ENCODE results near the gene FBN1.

The FBN1 gene

DNA sequence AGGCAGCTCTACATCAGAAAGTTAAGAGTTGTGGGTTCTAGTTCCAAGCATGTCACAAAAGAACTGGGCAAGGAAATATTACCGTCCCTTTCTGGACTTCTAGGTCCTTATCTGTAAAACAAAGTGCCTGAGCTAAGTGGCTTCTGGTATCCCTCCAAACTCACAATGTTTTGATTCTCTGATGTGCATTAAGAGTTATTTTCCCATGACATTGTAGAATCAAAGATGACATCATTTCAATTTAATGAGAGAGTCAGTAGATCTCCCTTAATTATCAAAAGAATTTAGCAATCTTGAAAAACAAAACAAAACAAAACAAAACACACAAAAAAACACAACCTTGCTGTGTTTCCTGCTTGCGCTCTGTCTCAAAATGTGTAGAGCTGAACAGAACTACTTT is 225.6 kb downstream of the FBN1 start:
- no peak for DNase-seq

DNA sequence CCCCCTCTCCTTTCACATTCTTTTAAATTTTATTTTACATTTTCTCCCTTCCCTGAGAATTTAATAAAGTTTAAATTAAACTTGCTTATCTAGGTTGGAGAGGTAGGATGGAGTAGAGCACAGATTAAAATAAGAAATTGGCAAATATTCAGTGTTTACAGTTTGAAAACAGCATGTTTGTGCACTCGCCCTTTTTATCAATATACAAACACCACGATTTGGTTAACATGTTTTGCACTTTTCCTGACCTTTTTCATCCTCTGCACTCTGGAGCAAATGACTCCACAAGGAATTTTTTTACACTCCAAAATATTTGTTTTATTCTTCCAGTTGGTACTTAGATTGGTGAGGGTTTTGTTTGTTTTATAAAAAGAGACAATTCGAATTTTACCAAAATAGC is 227.2 kb downstream of the FBN1 start:
- DNase-seq: no peak

DNA sequence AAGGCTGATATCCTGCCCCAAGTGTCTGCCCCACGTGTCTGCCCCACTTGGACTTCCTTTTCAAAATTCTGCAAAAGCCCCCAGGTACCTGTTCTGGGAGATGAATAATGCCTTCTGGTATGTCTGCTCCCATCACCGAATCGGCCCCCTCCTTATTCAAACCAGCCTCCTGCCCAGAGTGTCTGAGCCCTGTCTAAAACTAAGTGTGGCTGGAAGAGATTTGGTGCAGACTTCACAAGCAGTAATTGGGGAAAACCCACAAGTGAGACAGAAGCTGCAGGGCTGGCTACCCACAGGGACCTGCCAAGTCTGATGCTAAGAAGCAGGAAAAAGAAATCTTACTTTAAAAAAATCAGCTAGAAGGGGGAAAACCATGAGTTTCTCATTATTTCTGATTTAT is 229.2 kb downstream of the FBN1 start:
- DNase-seq: no peak

DNA sequence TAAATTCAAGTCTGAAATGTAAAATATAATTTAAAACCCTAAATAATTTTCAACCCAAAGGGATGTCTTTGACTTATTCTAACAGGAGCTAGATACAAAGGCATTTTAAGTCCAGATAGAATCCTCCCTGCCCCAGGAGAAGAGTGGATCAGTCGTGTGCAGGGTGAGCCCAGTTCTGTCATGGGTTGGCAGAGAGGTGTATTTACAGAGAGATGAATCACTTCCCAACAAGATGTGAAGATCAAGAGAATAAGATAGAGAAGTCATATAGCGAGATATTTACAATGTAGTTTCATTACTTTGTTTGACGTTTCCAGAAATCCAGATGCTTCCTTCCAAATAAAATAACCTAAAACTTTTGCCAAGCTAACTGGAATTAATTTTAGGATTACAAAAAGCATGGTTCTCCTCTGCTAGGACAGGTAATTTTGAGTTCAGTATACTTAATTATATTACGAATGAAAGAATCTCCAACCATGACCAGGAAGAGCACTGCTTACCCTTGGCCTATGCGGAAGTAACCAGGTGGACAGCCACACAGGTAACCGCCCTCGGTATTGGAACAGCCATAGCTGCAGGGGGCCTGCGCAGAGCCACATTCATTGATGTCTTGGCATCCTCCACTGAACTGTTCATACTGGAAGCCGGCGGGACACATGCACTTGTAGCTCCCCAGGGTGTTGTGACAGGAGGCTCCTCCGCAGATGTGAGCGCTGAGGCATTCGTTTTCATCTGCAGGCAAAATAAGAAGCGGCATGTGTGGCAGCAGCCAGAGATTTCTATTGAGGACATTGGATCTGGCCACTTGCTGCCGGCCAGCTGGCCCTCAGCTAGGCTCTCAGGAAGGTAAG is 230.2 kb downstream of the FBN1 start:
- DNase-seq: no peak

DNA sequence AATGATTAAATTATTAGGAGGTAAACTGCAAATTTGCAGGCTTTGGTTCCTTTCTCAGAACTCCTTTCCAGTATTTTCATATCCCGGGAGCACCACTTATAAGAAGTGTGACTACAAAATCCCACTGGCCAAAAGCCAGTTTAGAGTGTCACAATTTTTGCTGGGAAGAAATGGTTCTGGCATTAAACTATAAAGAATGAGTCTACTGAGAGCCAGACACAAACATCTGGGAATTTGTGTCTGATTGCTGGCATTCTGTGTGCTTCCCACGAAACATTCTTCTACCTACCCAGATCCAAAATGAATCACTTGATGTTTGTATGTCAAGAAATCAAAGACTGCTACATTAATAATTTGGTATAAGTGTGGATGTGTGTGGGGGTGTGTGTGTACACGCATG is 231.5 kb downstream of the FBN1 start:
- no peak for DNase-seq

DNA sequence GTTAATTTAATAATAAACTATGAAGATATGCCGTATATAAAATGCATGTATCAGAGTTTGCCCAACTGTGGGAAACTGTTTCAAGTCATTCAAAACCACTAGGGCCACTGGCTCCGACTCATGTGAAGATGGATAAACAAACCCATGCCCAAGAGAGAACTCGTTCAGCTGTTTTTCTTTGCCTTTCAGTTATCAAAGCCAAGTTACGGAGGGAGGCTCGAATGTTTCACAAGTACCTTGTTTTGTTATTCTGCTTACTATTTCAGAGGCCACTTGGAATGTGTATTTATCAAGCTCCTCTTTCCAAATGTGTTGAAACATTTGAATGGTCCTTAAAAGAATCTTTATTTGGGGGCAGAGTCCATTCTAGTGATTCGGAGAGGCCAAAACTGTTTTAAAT is 232.2 kb downstream of the FBN1 start:
- DNase-seq: no peak

DNA sequence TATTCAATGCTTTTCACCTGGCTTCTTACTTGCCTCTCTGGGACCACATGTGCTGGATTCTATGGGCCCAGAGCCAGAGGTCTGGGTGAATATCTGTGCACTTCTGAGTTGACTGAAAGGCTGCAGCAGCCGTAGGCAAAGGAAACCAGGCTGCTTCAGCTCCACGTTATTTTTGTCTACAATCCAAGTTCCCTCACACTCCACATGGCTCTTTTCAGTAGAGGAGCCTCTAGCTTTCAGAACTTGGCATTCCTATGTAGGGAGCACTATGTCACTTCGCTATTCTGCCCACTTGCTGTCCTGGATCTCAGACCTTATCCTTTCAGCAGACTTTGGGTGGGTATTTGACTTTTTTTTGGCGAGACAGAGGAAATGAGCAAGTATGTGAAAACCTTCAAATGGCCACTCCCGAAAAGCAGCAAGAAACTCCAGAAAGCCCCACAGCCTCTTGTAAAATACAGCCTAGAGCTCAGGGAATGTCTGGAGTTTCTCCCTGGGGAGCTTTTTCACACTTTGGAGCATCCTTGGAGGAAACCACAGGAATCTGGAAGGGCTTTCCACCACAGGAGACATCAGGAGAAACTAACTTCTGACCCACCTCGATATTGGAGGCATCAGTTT is 233.4 kb downstream of the FBN1 start:
- DNase-seq: no peak

DNA sequence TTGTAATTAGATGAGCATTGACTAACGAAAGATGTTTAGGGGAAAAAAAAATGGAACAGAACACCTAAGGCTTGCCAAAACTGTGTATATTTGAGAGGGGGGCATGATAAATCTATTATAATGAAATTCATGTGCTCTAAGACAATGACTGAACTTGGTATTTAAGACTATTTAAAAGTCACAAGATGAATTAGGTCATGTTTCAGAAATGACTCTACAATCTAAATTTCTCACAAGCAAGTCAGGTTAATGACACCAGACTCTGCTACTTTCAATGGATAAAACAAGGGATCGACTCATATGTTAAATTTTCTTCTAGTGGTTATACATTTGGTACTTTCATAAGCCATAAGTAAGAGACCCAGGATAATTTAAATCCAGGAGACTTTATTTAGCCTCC is 235.9 kb downstream of the FBN1 start:
- DNase-seq: no peak

DNA sequence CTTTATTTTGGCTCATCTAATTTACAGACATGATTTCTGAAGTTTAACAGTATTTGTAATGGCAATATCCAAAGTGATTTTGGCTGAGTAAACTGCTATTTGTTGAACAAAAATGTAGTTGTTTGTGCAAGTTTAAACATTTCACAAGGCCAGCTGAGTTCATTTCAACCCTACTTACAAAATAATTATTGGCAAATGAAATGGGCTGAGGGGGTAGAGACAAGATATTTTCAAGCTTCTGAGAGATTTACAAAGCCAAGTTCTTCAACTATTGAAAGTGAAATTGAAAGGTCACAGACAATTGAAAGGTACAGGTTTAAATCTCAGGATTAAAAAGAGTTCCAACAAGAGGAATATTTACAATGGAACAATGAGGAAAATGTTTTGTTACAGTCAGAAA is 237.2 kb downstream of the FBN1 start:
- DNase-seq: no peak

DNA sequence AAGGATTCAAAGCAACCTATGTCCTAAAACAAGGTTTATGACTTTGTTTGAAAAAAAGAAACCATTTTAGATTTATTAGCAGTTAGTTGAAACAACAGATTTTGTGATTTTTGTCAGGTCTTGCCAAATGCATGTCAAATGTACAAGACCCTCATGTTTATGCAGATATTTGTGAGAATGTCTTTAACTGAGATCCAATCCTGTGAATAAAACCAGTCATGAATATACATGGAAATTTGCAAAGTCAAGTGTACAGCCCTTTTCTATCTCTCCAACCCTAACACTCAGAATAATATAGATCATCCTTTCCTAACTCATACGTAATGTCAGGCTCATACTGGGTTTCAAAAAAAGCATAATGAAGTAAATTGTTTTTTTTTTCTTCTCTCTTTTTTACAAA is 237.9 kb downstream of the FBN1 start:
- no peak for DNase-seq

DNA sequence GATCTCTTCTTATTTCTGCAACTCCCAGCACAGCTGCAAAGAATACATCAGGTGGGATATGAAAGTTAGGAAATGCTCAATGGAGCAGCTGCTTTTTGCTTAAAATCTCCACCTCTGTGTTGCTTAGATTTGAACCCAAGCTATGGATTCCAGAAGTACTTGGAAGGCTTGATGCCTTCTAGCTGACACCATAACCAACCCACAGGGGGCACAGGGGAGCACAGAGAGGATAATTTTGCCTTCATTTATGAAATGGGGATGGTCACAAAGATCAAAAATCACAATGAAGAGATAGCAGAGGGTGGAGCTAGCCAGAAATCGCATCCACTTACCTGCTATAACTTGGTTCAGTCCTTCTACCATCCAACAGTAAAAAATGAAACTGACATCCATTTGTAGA is 238.6 kb downstream of the FBN1 start:
- DNase-seq: no peak

DNA sequence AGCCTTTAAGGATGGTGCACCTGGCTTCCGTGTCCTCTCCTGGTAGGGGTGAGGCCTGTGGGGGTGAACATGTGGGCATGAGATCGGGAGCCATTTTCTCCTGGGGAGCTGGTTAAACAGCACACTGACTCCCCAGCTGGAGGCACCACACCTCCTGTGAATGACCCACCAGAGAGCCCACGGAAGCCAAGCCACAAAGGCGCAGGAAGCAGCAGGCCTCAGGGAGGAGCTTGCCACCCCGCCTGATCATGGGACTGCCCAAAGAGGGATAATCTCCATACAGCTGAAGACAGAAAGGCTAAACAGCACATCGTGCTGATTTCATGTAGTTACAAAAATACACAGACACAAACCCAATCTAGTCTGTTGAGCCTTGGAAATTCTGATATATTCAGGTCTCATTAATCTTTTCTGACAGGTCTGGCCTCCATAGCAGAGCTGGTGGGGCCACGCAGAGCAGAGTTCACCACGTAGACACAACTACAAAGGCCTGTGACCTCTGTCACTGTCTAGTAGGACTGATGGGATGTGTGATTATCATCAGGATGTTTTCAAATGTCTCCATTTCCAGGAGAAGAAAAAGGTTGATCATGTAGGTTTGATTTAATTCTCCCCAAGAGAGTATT is 239.1 kb downstream of the FBN1 start:
- DNase-seq: no peak

DNA sequence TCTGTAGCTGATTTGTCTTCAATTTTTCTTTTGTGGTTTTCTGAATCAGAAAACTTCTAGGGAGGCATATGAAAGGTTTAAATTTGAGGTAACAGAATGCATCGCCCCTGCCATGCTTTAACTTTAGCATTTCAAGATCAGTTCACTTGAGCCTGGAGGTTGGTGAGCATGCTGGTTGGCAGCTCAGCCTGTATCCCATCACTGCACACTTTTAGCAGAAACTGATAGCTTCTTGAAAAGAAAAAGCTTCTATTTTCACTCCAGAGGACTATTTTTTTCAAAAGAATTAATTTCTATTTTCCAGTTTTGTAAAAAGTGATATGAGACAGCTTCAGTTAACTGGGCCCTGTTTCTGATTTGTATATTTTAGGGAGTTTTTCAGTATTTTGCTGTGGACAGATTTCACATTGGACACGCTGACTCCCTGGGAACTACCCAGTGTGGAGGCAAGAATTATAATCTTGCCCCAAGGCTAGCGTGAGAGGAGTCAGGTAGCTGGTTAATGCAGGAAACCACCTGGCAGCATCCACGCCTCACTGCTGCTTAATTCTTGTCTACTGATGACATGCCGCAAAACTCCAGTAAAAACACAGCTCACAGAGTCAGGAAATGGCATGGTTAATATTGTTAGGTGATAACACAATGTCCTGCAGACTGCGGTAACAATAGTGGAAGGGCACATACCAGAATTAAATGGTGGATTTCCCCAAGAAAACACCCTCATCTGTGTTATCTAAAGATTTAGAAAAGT is 242.9 kb downstream of the FBN1 start:
- no peak for DNase-seq

DNA sequence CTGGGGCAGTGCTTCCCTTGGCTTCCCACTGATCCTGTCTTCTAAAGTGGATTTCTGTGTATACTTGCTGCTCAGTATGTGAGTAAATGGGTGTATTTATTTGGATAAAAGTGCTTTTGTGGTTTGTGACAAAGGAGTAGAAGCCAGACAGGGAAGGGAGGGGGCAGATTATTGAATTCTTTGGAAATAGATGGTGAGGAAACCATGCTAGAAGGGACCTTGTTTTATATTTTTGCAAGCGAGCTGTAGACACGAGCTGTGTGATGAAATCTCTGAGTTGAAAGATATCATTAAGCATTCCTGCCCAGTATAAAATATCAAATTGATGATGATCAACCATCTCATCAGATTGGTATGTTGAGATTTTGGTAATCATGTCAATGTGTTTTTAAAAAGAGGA is 245.4 kb downstream of the FBN1 start:
- DNase-seq: no peak

DNA sequence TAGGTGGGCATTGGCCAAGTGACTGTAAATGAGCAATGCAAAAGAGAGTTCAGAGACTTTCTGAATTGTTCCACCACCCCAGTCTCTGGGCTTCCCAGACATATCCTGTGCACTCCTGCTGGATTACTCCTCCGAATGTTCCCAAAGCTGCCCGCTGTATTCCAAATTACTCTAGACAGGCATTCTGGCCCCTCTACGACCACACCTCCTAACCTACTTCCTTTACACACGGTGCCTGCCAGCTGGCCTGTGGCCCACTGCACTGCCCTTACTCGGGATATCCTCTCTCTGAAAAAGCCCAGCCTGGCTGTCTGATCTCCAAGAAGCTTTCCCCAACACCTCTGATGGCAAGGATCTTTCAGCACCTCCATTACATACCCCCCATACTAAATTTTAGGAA is 247.7 kb downstream of the FBN1 start:
- DNase-seq: no peak

DNA sequence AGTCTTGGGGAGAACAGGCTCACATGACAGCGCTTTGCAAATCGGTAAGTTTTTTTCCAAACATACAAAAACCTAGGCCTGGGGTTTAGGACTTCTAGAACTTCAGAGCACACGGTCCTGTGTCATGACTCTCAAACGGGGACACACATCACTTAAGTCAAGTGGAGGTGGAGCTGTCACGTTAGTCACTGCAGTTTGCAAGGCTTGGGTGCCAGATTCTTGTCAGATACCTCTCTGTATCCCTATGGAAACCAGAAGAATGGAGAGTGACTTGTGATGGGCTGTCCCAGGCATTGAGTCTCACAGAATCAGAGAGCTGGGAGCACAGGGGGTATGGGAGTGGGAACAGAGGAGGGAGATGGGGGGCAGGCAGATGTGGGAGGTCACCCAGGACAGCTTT is 249.5 kb downstream of the FBN1 start:
- DNase-seq: no peak

DNA sequence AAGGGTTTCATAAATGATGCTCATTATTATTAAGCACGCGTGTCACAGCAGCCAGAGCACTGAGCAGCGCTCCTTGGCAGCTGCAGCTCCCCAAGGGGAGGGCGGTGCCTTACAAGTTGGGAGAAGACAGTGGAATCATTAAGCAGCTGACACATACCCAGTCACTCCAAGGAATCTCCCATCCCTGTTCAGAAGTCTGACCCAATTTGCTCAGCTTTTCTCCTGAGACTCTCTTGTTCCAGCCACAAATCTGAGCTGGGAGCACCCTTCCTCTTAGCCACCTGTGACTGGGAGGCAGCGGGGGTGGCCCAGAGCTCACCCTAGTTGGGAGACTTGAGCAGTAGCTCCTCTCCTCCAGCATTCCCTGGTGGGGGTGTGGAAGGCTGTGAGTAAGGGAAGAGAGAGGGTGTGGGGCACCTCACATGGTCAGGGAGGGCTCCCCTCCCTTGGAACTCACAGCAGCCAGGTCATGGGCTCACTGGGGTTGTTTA is 249.9 kb downstream of the FBN1 start:
- no peak for DNase-seq

DNA sequence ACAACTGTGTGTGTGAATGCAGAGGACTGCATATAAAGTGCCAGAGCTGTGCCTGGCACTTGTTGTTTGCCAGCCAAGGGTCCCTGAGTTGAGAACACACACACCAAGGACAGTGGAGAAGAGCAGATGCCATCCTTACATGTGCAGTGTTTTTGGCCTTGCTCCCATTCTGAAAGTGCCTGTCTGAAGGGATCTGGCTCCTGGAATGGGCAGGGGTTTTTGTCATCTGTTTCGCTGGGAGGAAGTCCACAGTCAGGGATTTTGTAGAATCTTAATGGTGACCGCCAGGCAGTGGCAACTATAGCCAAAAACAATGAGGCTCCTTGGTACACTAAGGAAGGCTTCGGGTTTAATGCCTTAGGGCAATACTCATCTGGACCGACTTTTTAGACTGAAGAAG is 250.5 kb downstream of the FBN1 start:
- no peak for DNase-seq

DNA sequence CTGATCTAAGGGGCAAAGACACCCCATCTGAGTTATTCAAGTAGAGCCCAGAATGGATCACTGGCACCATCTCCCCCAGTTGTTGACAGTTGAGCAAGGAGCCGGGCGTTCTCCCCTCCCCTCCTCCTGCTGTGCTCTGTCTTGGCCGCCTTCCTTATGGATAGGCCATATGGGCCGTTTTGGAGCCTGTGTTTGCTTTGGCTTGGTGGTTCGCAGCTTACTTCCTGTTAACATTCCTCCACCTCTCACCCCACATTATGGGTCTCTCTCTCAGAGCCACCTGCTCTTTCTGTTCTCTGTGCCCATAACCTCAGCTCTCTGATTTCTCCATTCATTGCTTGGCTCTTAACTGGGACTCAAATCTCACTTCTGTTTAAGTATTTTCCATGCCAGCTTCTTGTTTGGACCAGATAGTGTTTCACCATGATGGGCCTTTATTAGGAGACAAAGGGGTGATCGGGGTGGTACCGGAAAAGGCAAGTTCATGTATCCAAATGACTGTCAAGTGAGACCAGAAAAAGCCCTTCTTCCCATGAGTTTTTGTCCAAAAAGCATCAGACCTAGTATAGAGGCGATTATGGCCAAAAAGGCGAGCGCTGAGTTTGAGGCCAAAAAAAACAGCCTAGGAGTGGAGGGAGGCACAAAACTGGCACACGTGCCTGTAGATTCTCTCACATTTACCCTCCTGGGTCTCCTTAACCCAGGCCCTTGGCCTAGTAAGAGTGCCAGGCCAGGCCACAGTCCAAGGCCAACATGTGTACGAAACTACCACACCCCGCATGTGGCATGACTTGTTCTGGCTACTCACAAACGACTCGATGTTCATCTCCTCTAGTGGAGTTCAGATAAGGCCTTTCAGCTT is 251.6 kb downstream of the FBN1 start:
- no peak for DNase-seq

DNA sequence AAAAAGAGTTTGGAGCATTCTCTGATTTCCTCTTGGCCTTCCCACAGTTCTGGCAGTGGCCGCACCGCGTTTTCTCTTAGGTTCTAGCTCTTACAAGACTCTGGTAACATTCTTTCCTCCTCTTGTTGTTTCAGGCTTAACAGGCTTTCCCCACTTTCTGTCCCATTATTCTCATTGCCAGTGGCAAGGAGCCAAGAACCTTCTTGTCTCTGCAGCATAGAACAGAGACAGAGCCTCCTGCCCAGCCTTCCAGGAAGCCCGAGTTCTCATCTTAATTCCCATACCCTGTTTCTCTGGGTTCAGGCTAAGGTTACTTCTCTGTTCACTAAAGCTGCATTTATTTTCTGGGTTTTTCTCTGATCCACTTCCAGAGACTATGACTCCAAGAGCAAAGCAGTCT is 253.2 kb downstream of the FBN1 start:
- no peak for DNase-seq

DNA sequence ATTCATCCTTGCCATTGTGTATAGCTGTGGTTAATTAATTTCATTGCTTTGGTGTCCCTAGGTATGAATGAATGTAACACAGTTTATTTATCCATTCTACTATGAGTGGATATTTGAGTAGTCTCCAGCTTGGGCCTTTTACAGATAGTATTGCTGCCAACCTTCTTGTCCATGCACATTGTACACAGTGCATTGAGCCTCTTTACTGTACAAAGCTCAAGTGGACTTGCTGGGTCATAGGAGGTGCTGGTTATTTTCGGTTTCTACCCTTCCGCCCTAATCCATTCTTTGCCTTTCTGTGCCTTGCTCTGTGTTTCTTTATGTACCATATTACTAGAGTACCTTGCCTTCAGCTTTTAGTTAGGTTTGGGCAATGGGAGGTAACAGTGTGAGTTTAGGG is 253.6 kb downstream of the FBN1 start:
- DNase-seq: no peak

DNA sequence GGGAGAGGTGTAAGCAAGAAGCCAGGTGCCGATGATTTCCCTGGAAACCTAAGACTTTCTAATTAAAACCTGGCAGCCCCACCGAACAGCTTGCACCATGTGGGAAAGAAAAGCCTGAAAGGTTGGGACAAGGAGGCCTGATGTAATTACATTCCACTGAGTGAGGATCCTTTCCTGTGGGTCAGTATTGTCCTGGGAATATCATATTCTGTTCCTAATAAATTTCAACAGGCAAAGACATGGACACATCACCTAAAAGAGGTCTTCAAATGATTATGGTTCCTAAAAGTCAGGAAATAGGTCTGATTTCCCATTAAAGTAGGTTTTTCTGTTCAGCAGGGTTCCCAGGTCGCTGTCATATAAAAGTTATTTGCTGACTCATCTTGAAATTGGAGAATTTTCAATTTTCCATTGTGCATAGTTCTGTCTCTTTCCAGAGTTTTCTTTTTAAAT is 255.8 kb downstream of the FBN1 start:
- no peak for DNase-seq
